Effector memory CD4-positive, alpha-beta T cell (primary cell): Measurements from ENCODE around the gene RSKR.
"Not testable (repeated sequence)": the region's sequence is repeated elsewhere in the genome, so short reads cannot be mapped to it uniquely, and the experiment has no call there.

Experiments
- DNase-seq, 3 donors: peaks; one replicate each; pipeline ENCODE4 v3.0.0-alpha.2; 2020
- H3K27ac ChIP-seq: 2 replicates; pipeline ENCODE4 v1.7.0; 2013; ENCODE audit warnings: mild to moderate bottlenecking, low read length, moderate library complexity; ENCODE audit not compliant: insufficient read depth, poor library complexity, severe bottlenecking
- H3K27me3 ChIP-seq: replicated peaks from 2 replicates; pipeline ENCODE4 v1.7.0; 2013; ENCODE audit warnings: mild to moderate bottlenecking, low read length; ENCODE audit not compliant: insufficient read depth, control insufficient read depth, poor library complexity, severe bottlenecking
- H3K36me3 ChIP-seq: 2 replicates; pipeline ENCODE4 v1.7.0; 2013; ENCODE audit warnings: mild to moderate bottlenecking, low read length, moderate library complexity; ENCODE audit not compliant: control insufficient read depth, insufficient read depth
- H3K4me1 ChIP-seq: 2 replicates; pipeline ENCODE4 v1.7.0; 2013; ENCODE audit warnings: low read length, mild to moderate bottlenecking; ENCODE audit not compliant: control insufficient read depth, insufficient read depth, poor library complexity, severe bottlenecking
- H3K4me3 ChIP-seq: 2 replicates; pipeline ENCODE4 v1.7.0; 2013; ENCODE audit warnings: low read length, low read depth, mild to moderate bottlenecking; ENCODE audit not compliant: insufficient read depth, poor library complexity, severe bottlenecking
- H3K9me3 ChIP-seq: 2 replicates; pipeline ENCODE4 v1.7.0; 2013; ENCODE audit warnings: mild to moderate bottlenecking, low read length, moderate library complexity; ENCODE audit not compliant: control insufficient read depth
- total RNA-seq, 3 donors: gene quantifications; one replicate each; lab custom pipeline; 2026; lab: John Stamatoyannopoulos, UW

Gene RSKR, protein sequence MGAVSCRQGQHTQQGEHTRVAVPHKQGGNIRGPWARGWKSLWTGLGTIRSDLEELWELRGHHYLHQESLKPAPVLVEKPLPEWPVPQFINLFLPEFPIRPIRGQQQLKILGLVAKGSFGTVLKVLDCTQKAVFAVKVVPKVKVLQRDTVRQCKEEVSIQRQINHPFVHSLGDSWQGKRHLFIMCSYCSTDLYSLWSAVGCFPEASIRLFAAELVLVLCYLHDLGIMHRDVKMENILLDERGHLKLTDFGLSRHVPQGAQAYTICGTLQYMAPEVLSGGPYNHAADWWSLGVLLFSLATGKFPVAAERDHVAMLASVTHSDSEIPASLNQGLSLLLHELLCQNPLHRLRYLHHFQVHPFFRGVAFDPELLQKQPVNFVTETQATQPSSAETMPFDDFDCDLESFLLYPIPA
- 5.7 to 13.4 (median 7.8) reads per million in 3 donors for total RNA-seq

DNA sequence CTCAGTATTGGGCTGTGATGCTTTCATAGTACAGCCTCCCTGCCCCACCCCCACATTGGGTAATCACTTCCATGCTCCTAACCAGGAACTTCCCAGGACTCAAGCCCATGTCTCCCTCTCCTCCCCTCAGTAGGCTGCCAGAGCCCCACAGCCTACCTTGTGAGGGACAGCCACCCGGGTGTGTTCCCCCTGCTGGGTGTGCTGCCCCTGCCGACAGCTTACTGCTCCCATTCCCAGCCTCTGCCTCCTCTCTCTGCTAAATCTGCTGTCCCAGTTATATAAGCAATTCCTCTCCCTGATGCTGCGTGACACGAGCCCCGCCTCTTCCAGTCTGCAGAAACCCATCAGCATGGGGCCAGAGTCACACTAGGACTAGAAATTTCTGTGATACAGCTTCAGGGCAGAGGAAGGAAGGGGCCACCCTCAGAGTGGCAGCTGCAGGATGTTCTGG, at the start of gene RSKR:
TSS of gene RSKR (minus strand) at position 255 of the 451 bp plus-strand sequence. CDS start at position 231, 24 bp downstream.
- Histone ChIP-seq H3K9me3 (no peaks in the 10 kb centered on the region), H3K4me1 (no peaks in the 10 kb centered on the region), H3K27ac (no peak within 1 kb of the TSS), H3K4me3 (no peak within 1 kb of the TSS), H3K27me3 (no peaks in the 10 kb centered on the region), H3K36me3 (peaks cover 50% of the 10 kb centered on the region)
- DNase-seq, result no peak

DNA sequence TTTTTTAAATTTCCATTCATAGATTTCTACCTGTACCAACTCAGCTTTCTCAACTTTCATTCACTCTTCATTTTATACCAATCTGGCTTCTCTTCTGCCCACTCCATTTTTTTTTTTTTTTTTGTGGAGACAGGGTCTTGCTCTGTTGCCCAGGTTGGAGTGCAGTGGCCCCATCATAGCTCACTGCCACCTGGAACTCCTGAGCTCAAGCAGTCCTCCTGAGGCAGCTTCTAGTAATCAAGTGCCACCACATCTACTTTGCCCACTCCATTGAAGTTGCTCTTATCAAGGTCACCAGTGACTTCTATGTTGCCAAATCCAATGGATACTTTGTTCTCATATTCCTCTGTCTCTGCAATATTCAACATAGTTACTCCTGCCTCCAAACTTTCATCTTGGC, 49.7 kb upstream of the RSKR start:
- H3K4me1 ChIP-seq, result peaks cover 8% of the 10 kb centered on the region
- no peak overlapping the region for H3K4me3 ChIP-seq
- H3K27me3 ChIP-seq, result no peaks in the 10 kb centered on the region
- peaks cover 9% of the 10 kb centered on the region for H3K36me3 ChIP-seq
- DNase-seq, result no peak
- H3K27ac ChIP-seq, result no peak overlapping the region
- no peaks in the 10 kb centered on the region for H3K9me3 ChIP-seq

DNA sequence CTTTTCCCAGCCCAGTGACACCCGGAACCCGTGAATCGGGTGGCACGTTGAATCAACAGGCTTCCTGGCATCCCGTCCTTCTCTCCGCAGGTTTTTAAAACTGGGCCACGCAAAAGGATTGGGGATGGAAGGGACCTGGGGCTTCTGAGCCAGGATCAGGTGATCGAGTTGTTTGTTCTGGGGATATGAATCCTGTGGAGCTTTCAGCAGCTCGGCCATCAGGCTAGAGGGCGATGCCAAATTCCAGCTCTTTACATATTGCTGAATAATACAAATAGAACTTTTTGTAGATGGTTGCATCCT, 48.5 kb upstream of the RSKR start:
- no peaks in the 10 kb centered on the region for H3K36me3 ChIP-seq
- peak overlapping the region; percentile 99 for H3K27ac ChIP-seq
- DNase-seq, result no peak
- no peaks in the 10 kb centered on the region for H3K9me3 ChIP-seq
- H3K4me1 ChIP-seq, result peaks cover 8% of the 10 kb centered on the region
- peak overlapping the region; percentile 92 for H3K4me3 ChIP-seq
- no peaks in the 10 kb centered on the region for H3K27me3 ChIP-seq

DNA sequence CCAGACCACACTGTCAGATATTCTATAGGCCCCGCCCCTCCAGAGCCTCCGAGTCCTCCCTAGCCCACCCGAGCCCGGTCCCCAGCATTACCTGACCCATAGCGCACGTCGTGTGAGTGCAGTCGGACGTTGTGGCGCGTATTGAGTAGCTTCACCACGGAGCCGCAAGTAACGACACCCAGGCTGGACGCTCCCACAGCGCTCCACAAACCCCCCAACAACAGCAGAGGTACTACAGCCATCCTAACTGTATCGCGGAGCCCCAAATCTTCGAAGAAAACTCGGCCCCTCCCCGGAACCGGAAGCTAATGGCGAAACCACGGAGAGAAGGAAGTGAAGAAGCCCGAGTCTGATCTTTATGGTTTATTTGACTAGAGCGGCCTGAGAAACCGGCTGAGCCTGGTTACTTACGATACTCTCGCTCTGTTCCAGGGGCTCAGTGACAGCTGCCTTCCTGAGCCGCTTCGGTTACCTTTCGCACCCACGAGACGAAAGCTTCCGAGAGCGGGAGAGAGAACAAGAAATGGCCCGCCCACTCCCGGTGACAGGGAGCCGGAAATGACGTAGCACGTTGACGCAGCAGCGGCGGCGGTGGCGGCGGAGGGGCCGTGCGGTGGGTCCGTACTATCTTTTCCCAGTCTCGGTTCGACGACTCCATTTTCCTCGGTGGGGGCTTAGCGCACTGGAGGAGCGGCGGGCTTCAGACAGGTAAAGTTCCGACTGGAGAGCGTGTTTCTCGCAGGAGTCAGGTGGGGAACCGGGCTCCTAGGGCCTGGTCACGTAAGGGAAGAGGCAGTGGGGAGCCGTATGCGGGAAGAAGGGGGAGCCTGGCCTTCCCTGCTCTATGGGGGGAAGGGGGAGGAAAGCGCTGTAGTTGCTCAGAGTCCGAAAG, 47.9 kb upstream of the RSKR start, which contains the start of the genes SDF2 and SUPT6H:
TSS of gene SDF2 (minus strand) at position 272 of the 892 bp plus-strand sequence. CDS start at position 242, 30 bp downstream.
TSS of gene SUPT6H (plus strand) at position 571 of the 892 bp plus-strand sequence. CDS start 11,197 bp downstream, outside the sequence.
- peak within 1 kb of the TSS; percentile 99 for H3K27ac ChIP-seq
- H3K27me3 ChIP-seq, result no peaks in the 10 kb centered on the region
- H3K4me3 ChIP-seq, result peak within 1 kb of the TSS; percentile 92
- peak; percentile 86 to 90 (median 89) for DNase-seq
- peaks cover 8% of the 10 kb centered on the region for H3K4me1 ChIP-seq
- H3K36me3 ChIP-seq, result no peaks in the 10 kb centered on the region
- H3K9me3 ChIP-seq, result no peaks in the 10 kb centered on the region

DNA sequence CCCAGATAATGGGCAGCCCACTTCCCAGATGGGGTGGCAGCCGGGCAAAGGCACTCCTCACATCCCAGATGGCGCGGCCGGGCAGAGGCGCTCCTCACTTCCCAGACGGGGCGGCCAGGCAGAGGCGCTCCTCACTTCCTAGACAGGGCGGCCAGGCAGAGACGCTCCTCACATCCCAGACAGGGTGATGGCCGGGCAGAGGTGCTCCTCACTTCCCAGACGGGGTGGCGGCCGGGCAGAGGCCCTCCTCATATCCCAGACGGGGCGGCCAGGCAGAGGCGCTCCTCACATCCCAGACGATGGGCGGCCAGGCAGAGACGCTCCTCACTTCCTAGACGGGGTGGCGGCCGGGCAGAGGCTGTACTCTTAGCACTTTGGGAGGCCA, 45.5 kb upstream of the RSKR start:
- H3K27ac ChIP-seq, H3K4me3 ChIP-seq, H3K9me3 ChIP-seq, H3K4me1 ChIP-seq, DNase-seq, H3K27me3 ChIP-seq, H3K36me3 ChIP-seq: not testable (repeated sequence)

DNA sequence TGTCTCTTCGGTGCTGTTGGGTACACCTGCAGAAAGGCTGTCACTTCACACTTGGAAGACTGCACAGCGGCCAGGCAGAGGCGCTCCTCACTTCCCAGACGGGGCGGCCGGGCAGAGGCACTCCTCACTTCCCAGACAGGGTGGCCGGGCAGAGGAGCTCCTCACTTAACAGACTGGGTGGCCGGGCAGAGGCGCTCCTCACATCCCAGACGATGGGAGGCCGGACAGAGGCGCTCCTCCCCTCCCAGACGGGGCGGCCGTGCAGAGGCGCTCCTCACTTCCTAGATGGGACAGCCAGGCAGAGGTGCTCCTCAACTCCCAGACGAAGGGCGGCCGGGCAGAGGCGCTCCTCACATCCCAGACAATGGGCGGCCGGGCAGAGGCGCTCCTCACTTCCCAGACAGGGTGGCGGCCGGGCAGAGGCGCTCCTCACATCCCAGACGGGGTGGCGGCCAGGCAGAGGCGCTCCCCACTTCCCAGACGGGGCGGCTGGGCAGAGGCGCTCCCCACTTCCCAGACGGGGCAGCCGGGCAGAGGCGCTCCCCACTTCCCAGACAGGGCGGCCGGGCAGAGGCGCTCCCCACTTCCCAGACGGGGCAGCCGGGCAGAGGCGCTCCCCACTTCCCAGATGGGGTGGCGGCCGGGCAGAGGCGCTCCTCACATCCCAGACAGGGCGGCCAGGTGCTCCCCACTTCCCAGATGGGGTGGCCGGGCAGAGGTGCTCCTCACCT, 44.9 kb upstream of the RSKR start:
- H3K4me1 ChIP-seq, DNase-seq, H3K9me3 ChIP-seq, H3K36me3 ChIP-seq, H3K27me3 ChIP-seq, H3K4me3 ChIP-seq, H3K27ac ChIP-seq: not testable (repeated sequence)

DNA sequence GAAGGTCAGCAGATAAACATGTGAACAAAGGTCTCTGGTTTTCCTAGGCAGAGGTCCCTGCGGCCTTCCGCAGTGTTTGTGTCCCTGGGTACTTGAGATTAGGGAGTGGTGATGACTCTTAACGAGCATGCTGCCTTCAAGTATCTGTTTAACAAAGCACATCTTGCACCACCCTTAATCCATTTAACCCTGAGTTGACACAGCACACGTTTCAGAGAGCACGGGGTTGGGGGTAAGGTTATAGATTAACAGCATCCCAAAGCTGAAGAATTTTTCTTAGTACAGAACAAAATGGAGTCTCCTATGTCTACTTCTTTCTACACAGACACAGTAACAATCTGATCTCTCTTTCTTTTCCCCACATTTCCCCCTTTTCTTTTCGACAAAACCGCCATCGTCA, 44.4 kb upstream of the RSKR start:
- H3K27me3 ChIP-seq, H3K36me3 ChIP-seq, DNase-seq, H3K4me3 ChIP-seq, H3K9me3 ChIP-seq, H3K27ac ChIP-seq, H3K4me1 ChIP-seq: not testable (repeated sequence)

DNA sequence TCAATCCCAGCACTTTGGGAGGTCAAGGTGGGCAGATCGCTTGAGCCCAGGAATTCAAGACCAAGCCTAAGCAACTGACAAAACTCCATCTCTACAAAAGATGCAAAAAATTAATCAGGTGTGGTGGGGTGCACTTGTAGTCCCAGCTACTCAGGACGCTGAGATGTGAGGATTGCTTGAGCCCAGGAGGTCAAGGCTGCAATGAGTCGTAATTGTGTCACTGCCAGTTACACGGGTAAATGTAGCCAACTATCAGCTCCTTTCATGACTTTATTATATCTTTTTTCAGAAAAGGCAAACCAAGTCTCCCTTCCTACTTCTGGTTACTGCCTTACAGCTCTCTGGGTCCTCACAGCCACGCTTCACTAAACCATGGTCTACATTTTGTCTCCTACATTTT, 43.8 kb upstream of the RSKR start:
- H3K36me3 ChIP-seq, result peaks cover 6% of the 10 kb centered on the region
- no peak overlapping the region for H3K27ac ChIP-seq
- no peaks in the 10 kb centered on the region for H3K9me3 ChIP-seq
- DNase-seq, result no peak
- H3K4me3 ChIP-seq, result no peak overlapping the region
- peaks cover 3% of the 10 kb centered on the region for H3K4me1 ChIP-seq
- H3K27me3 ChIP-seq, result no peaks in the 10 kb centered on the region

DNA sequence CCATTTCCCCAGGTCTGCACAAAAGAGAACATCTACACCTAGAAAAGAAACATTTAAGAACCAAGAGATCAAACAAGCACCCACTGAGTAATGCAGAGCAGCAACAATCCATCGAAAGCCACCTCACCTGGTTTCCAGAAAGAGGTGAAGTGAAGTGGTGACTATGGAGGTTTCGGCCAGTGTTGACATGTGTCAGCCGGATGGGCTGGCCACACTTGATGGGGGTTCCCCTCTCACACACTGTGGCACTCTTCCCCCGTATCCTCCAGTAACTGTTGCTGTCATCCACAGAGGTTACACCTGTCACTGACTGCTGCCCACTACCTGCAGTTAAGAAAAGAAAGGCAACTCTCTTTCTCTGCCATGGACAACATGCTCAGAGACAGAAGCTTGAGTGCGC, 41.2 kb upstream of the RSKR start:
- no peaks in the 10 kb centered on the region for H3K27me3 ChIP-seq
- H3K27ac ChIP-seq, result no peak overlapping the region
- H3K9me3 ChIP-seq, result no peaks in the 10 kb centered on the region
- no peak for DNase-seq
- H3K36me3 ChIP-seq, result peaks cover 11% of the 10 kb centered on the region
- H3K4me3 ChIP-seq, result no peak overlapping the region
- no peaks in the 10 kb centered on the region for H3K4me1 ChIP-seq
